Measurements from ENCODE around the gene ANKRD62. TPM values are rescaled to one million over a fixed set of nuclear protein-coding genes. Genes with fewer than 3 reads are reported as not detected.
"Not testable (repeated sequence)": the region's sequence is repeated elsewhere in the genome, so short reads cannot be mapped to it uniquely, and the experiment has no call there.

ANKRD62 gene
- total RNA-seq, 1 donor from 2014 or later, result not detected

GRCh38 chr18:12099160-12099559 is 5.5 kb downstream of the ANKRD62 start:
- DNase-seq, result no peak

GRCh38 chr18:12101266-12101665 is 7.6 kb downstream of the ANKRD62 start:
- DNase-seq, result no peak

GRCh38 chr18:12102136-12102842 is 8.6 kb downstream of the ANKRD62 start:
- no peak for DNase-seq

GRCh38 chr18:12106471-12106870 is 12.8 kb downstream of the ANKRD62 start:
- no peak for DNase-seq

- DNase-seq, result no peak
Measured at GRCh38 chr18:12109836-12110235, 16.2 kb downstream of the ANKRD62 start.

GRCh38 chr18:12113999-12114646 is 20.5 kb downstream of the ANKRD62 start:
- DNase-seq, result no peak

GRCh38 chr18:12119358-12119757 is 25.7 kb downstream of the ANKRD62 start:
- DNase-seq, result no peak

GRCh38 chr18:12121175-12122042 is 27.8 kb downstream of the ANKRD62 start:
- peak; percentile 28 for DNase-seq

- DNase-seq, result not testable (repeated sequence)
Measured at GRCh38 chr18:12122043-12122389, 28.4 kb downstream of the ANKRD62 start.

GRCh38 chr18:12127647-12128046 is 34.0 kb downstream of the ANKRD62 start:
- DNase-seq, result not testable (repeated sequence)

- not testable (repeated sequence) for DNase-seq
Measured at GRCh38 chr18:12138831-12139230, 45.2 kb downstream of the ANKRD62 start.

GRCh38 chr18:12140866-12141265 is 47.2 kb downstream of the ANKRD62 start:
- not testable (repeated sequence) for DNase-seq

GRCh38 chr18:12141778-12142177 is 48.1 kb downstream of the ANKRD62 start:
- DNase-seq, result not testable (repeated sequence)

GRCh38 chr18:12149431-12149830 is 55.8 kb downstream of the ANKRD62 start:
- DNase-seq, result not testable (repeated sequence)

- DNase-seq, result no peak
Measured at GRCh38 chr18:12154361-12154760, 60.7 kb downstream of the ANKRD62 start.

- no peak for DNase-seq
Measured at GRCh38 chr18:12155996-12156395, 62.4 kb downstream of the ANKRD62 start.

GRCh38 chr18:12159446-12159845 is 65.8 kb downstream of the ANKRD62 start:
- peak; percentile 2 for DNase-seq

- DNase-seq, result no peak
Measured at GRCh38 chr18:12162786-12163185, 69.1 kb downstream of the ANKRD62 start.

GRCh38 chr18:12165038-12165768 is 71.6 kb downstream of the ANKRD62 start:
- no peak for DNase-seq

Measured in dermis blood vessel endothelial cell (primary cell).